ENCODE data around the gene LRCH3. TPM values are rescaled to one million over a fixed set of nuclear protein-coding genes. Genes with fewer than 3 reads are reported as not detected.

Gene LRCH3
- total and polyA plus RNA-seq, 9 of the 15 experiments (the other 6 are each of a cell fraction or from before 2014, with no cell fraction given) = 4.6 to 75.3 (median 30.3) TPM

GRCh38 chr3:197746209-197746608, 44.8 kb upstream of the LRCH3 start (continued):
- TF ChIP-seq MTA3 (IDR thresholded peaks at IDR 0.05; ENCODE audit: borderline replicate concordance) (no peak), ARID1B (IDR thresholded peaks at IDR 0.05) (peak; percentile 51), NFATC3 (IDR thresholded peaks at IDR 0.05) (no peak), MNT (conservative IDR thresholded peaks at IDR 0.05) (0 out of 4 replicates have a peak, but pooled peaks of 1 of the 2 experiments have one; percentile 22), CXXC5 (CRISPR knock-in tag; IDR thresholded peaks at IDR 0.05) (peak; percentile 14; the same call in 1 of the 2 replicates), XRCC3 (IDR thresholded peaks at IDR 0.05) (no peak), MCM7 (IDR thresholded peaks at IDR 0.05) (no peak), L3MBTL2 (IDR thresholded peaks at IDR 0.05) (peak; percentile 22; the same call in 1 of the 2 replicates)

GRCh38 chr3:197746801-197747237, 44.2 kb upstream of the LRCH3 start:
- Histone ChIP-seq H3K27ac (ENCODE audit: extremely low read depth, low read depth, low read length) (peak overlapping the region; percentile 35; the same call in 1 of the 3 replicates), H3K9me3 (replicated peaks; ENCODE audit: control insufficient read depth, insufficient read depth, low read depth, low read length) (no peaks in the 10 kb centered on the region), H3K9me1 (ENCODE audit: control insufficient read depth, insufficient read depth, low read length) (no peaks in the 10 kb centered on the region), H2AFZ (ENCODE audit: low read depth, low read length) (peak overlapping the region; percentile 32; the same call in 1 of the 2 replicates), H4K20me1 (replicated peaks; ENCODE audit: control insufficient read depth, insufficient read depth, low read length) (no peaks in the 10 kb centered on the region; the same call in 1 of the 2 replicates), H3K4me3 (no peak overlapping the region), H3K36me3 (ENCODE audit: control insufficient read depth, insufficient read depth, low read length) (no peaks in the 10 kb centered on the region), H3K9ac (ENCODE audit: insufficient read depth in 1 of 2, low read depth in 2 of 2, low read length in 2 of 2) (no peak overlapping the region), H3K4me2 (ENCODE audit: insufficient read depth, low read length) (no peak overlapping the region), H3K27me3 (ENCODE audit: control insufficient read depth in 2 of 2, insufficient read depth in 2 of 2, low read length in 2 of 2) (no peaks in the 10 kb centered on the region), H3K4me1 (replicated peaks in 1 of 2; ENCODE audit: control insufficient read depth in 2 of 2, insufficient read depth in 2 of 2, low read length in 2 of 2) (peaks cover 23 to 27% of the 10 kb centered on the region in 2 experiments; a peak in 4 of 5 replicates), H3K79me2 (ENCODE audit: control insufficient read depth, insufficient read depth, low read length) (peaks cover 18% of the 10 kb centered on the region)
- ChIA-PET CTCF (ENCODE audit: low intra/inter-chr PET ratio) (no interaction called here), POLR2A (interaction anchor here (0.8 kb wide), 1 partner anchor 27 kb away, joined by 3 read pairs; no protein-coding TSS in a partner anchor)
- BruUV-seq (replicated peaks) = no TSS peak
- intact Hi-C loops (cut with micrococcal nuclease) = no loop called here
- in situ Hi-C loops (cut with MboI) = no loop called here
- FAIRE-seq (no peak), DNase-seq (ENCODE audit: extremely low read depth in 1 of 4, low spot score in 3 of 4) (peak in 2 of 4 experiments; percentile 14 to 57), ATAC-seq (no peak)
- 9% methylated on average over 4 of the region's 4 CpGs for WGBS (ENCODE audit: insufficient coverage, low coverage, missing lambda C conversion rate)
- peak; percentile 69 for TF ChIP-seq ZNF143 (CRISPR knock-in tag; IDR thresholded peaks at IDR 0.05)
- no peak for TF ChIP-seq THAP7 (CRISPR knock-in tag; IDR thresholded peaks at IDR 0.05)
- TF ChIP-seq TEAD4 (IDR thresholded peaks at IDR 0.05; ENCODE audit: low read length) = peak; percentile 5; the same call in 1 of the 2 replicates
- TF ChIP-seq TEAD4 (CRISPR knock-in tag; IDR thresholded peaks at IDR 0.05; ENCODE audit: borderline replicate concordance) = no peak
- TF ChIP-seq KDM1A (IDR thresholded peaks at IDR 0.05) = peak; percentile 56 to 58; a peak in 3 of 4 replicates
- 0 out of 2 replicates have a peak, but pooled peaks have one; percentile 29 for TF ChIP-seq MTA1 (IDR thresholded peaks at IDR 0.05; ENCODE audit: borderline replicate concordance)
- peak; percentile 51; the same call in 1 of the 2 replicates for TF ChIP-seq NR2C1 (IDR thresholded peaks at IDR 0.05)
- TF ChIP-seq NR2C1 (tag; IDR thresholded peaks at IDR 0.05) = 0 out of 2 replicates have a peak, but pooled peaks have one; percentile 9
- 0 out of 2 replicates have a peak, but pooled peaks have one; percentile 20 for TF ChIP-seq ESRRA (IDR thresholded peaks at IDR 0.05; ENCODE audit: borderline replicate concordance, low read depth)
- 0 out of 2 replicates have a peak, but pooled peaks have one; percentile 43 for TF ChIP-seq E2F1 (CRISPR knock-in tag; IDR thresholded peaks at IDR 0.05)
- 0 out of 4 replicates have a peak, but pooled peaks of 1 of the 2 experiments have one; percentile 13 for TF ChIP-seq ETV6 (IDR thresholded peaks at IDR 0.05; ENCODE audit: borderline replicate concordance in 1 of 2, low read depth in 2 of 2, low read length in 1 of 2)
- no peak for TF ChIP-seq ETV6 (CRISPR knock-in tag; IDR thresholded peaks at IDR 0.05; ENCODE audit: borderline replicate concordance)
- TF ChIP-seq HDAC2 (IDR thresholded peaks at IDR 0.05) = peak; percentile 32; the same call in 1 of the 2 replicates
